HL-60 (cell line): ENCODE results near the gene GMEB2.

Experiments
- DNase-seq, 2 experiments: peaks; one replicate each; pipeline ENCODE4 v3.0.0-alpha.2; 2010 to 2020; ENCODE audit warnings: low read depth in 1 of 2, low spot score in 1 of 2
- H3K27ac ChIP-seq: fragments of 250-450 bp; sonication (Bioruptor Pico); replicated peaks from 2 replicates; pipeline ENCODE4 v1.5.1; 2020; ENCODE audit warnings: mild to moderate bottlenecking, moderate library complexity
- H3K27me3 ChIP-seq: fragments of 250-450 bp; sonication (Bioruptor Pico); 2 replicates; pipeline ENCODE4 v1.5.1; 2021; ENCODE audit warnings: mild to moderate bottlenecking, moderate library complexity; ENCODE audit not compliant: insufficient read depth, poor library complexity, severe bottlenecking
- H3K4me3 ChIP-seq: replicated peaks from 2 replicates; pipeline ENCODE4 v1.5.1; 2011; ENCODE audit warnings: mild to moderate bottlenecking, control low read depth, low read length; ENCODE audit not compliant: insufficient read depth
- GABPA ChIP-seq: IDR thresholded peaks from 2 replicates; pipeline ENCODE4 v1.6.1; 2012; ENCODE audit warnings: low read depth
- POLR2AphosphoS5 ChIP-seq: IDR thresholded peaks from 2 replicates; pipeline ENCODE4 v1.6.1; 2012; ENCODE audit warnings: low read depth
- REST ChIP-seq: IDR thresholded peaks from 2 replicates; pipeline ENCODE4 v1.6.1; 2012; ENCODE audit warnings: low read depth; ENCODE audit not compliant: insufficient replicate concordance
- SPI1 ChIP-seq: IDR thresholded peaks from 2 replicates; pipeline ENCODE4 v1.6.1; 2012; ENCODE audit warnings: low read depth, mild to moderate bottlenecking, borderline replicate concordance
- TF ChIP-seq, protein P1 (sequence below): IDR thresholded peaks from one replicate; pipeline ENCODE4 v1.5.1; 2011; ENCODE audit warnings: low read length, control low read depth, inconsistent platforms; ENCODE audit not compliant: insufficient read depth

The GMEB2 gene

GRCh38 chr20:63567386-63568169 is 59.3 kb downstream of the GMEB2 start:
- peak in 1 of 2 experiments; percentile 80 for DNase-seq
- no peak overlapping the region for H3K4me3 ChIP-seq
- H3K27me3 ChIP-seq, result peaks cover 34% of the 10 kb centered on the region
- TF ChIP-seq, protein P1, sequence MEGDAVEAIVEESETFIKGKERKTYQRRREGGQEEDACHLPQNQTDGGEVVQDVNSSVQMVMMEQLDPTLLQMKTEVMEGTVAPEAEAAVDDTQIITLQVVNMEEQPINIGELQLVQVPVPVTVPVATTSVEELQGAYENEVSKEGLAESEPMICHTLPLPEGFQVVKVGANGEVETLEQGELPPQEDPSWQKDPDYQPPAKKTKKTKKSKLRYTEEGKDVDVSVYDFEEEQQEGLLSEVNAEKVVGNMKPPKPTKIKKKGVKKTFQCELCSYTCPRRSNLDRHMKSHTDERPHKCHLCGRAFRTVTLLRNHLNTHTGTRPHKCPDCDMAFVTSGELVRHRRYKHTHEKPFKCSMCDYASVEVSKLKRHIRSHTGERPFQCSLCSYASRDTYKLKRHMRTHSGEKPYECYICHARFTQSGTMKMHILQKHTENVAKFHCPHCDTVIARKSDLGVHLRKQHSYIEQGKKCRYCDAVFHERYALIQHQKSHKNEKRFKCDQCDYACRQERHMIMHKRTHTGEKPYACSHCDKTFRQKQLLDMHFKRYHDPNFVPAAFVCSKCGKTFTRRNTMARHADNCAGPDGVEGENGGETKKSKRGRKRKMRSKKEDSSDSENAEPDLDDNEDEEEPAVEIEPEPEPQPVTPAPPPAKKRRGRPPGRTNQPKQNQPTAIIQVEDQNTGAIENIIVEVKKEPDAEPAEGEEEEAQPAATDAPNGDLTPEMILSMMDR, result no peak
- TF ChIP-seq GABPA, result no peak
- peak; percentile 35; the same call in 1 of the 2 replicates for TF ChIP-seq SPI1
- TF ChIP-seq REST, result no peak
- peak; percentile 90 for TF ChIP-seq POLR2AphosphoS5
- peak overlapping the region; percentile 15 for H3K27ac ChIP-seq

DNA sequence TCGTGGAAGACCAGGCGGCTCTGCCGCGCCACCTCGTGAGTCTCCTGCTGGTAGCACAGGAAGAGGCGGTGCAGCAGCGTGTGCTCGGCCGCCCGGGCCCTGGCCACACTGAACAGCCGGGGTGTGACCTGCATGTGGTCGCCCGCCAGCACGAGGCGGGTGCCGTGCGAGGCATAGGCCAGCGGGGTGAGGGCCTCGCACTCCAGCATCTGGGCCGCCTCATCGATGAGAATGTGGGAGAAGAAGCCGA is 59.8 kb downstream of the GMEB2 start:
- peaks cover 29% of the 10 kb centered on the region for H3K27me3 ChIP-seq
- no peak overlapping the region for H3K4me3 ChIP-seq
- no peak for TF ChIP-seq SPI1
- 0 out of 2 replicates have a peak, but pooled peaks have one; percentile 2 for TF ChIP-seq POLR2AphosphoS5
- TF ChIP-seq GABPA, result no peak
- TF ChIP-seq, protein P1, result peak; percentile 19
- no peak for TF ChIP-seq REST
- peak in 1 of 2 experiments; percentile 66 for DNase-seq
- no peak overlapping the region for H3K27ac ChIP-seq

GRCh38 chr20:63566395-63567135 is 60.3 kb downstream of the GMEB2 start:
- DNase-seq, result no peak
- Histone ChIP-seq H3K27me3 (peaks cover 28% of the 10 kb centered on the region), H3K4me3 (no peak overlapping the region), H3K27ac (no peak overlapping the region)
- TF ChIP-seq GABPA (no peak), REST (no peak), SPI1 (no peak), POLR2AphosphoS5 (no peak)
- TF ChIP-seq, protein P1, result no peak
